ENCODE measurements around the gene RIPOR3. TPM values are rescaled to one million over a fixed set of nuclear protein-coding genes. Genes with fewer than 3 reads are reported as not detected.

The RIPOR3 gene
- total and polyA plus RNA-seq, 9 of the 15 experiments (the other 6 are each of a cell fraction or from before 2014, with no cell fraction given), result 3.3 to 62.7 (median 21.4) TPM

GRCh38 chr20:50724851-50725723 lies 33.7 kb upstream of the RIPOR3 start (continued):
- no peak for TF ChIP-seq RBM25 (IDR thresholded peaks at IDR 0.05; ENCODE audit: low read depth, low read length, severe bottlenecking)
- TF ChIP-seq ZNF551 (CRISPR knock-in tag; IDR thresholded peaks at IDR 0.05), result no peak
- TF ChIP-seq DEAF1 (CRISPR knock-in tag; IDR thresholded peaks at IDR 0.05), result no peak
- no peak for TF ChIP-seq BDP1 (IDR thresholded peaks at IDR 0.05; ENCODE audit: insufficient read depth, insufficient read length)
- TF ChIP-seq ZNF717 (CRISPR knock-in tag; IDR thresholded peaks at IDR 0.05), result no peak
- no peak for TF ChIP-seq POLR2H (tag; IDR thresholded peaks at IDR 0.05; ENCODE audit: low read depth)
- TF ChIP-seq MYC (IDR thresholded peaks at IDR 0.05; ENCODE audit: low read depth, low read length), result no peak; the same call in 1 of the 2 replicates
- TF ChIP-seq MYC (CRISPR knock-in tag; IDR thresholded peaks at IDR 0.05; ENCODE audit: borderline replicate concordance, low read depth), result no peak
- TF ChIP-seq TSC22D4 (tag; IDR thresholded peaks at IDR 0.05), result no peak
- no peak for TF ChIP-seq TFE3 (CRISPR knock-in tag; IDR thresholded peaks at IDR 0.05)
- no peak; the same call in 1 of the 2 replicates for TF ChIP-seq GATAD2B (IDR thresholded peaks at IDR 0.05; ENCODE audit: borderline replicate concordance)
- TF ChIP-seq TEAD2 (tag; IDR thresholded peaks at IDR 0.05), result peak; percentile 60
- TF ChIP-seq CBFA2T3 (IDR thresholded peaks at IDR 0.05), result peak; percentile 62
- TF ChIP-seq ZNF3 (CRISPR knock-in tag; IDR thresholded peaks at IDR 0.05), result no peak
- TF ChIP-seq NCOA2 (IDR thresholded peaks at IDR 0.05; ENCODE audit: partially characterized antibody in 2 of 2), result no peak
- TF ChIP-seq USF1 (CRISPR knock-in tag; IDR thresholded peaks at IDR 0.05), result no peak
- peak; percentile 77; the same call in 1 of the 2 replicates for TF ChIP-seq GATAD2A (IDR thresholded peaks at IDR 0.05)
- no peak for TF ChIP-seq GTF2A2 (tag; IDR thresholded peaks at IDR 0.05)
- TF ChIP-seq CREBBP (IDR thresholded peaks at IDR 0.05; ENCODE audit: low read depth, low read length), result no peak
- no peak for TF ChIP-seq CHD1 (IDR thresholded peaks at IDR 0.05; ENCODE audit: low read length)
- 0 out of 2 replicates have a peak, but pooled peaks have one; percentile 3 for TF ChIP-seq CBFA2T2 (conservative IDR thresholded peaks at IDR 0.05)
- TF ChIP-seq MAFG (tag; conservative IDR thresholded peaks at IDR 0.05), result no peak; the same call in 1 of the 2 replicates
- no peak for TF ChIP-seq ELF1 (tag; IDR thresholded peaks at IDR 0.05)
- no peak for TF ChIP-seq ZNF175 (CRISPR knock-in tag; IDR thresholded peaks at IDR 0.05; ENCODE audit: low read depth)
- TF ChIP-seq NEUROD1 (IDR thresholded peaks at IDR 0.05; ENCODE audit: borderline replicate concordance, low read depth, low read length, partially characterized antibody), result peak; percentile 29

Data from K562 (cell line).